Measurements from ENCODE around the gene EHMT1.
"Not testable (repeated sequence)": the region's sequence is repeated elsewhere in the genome, so short reads cannot be mapped to it uniquely, and the experiment has no call there.

DNA sequence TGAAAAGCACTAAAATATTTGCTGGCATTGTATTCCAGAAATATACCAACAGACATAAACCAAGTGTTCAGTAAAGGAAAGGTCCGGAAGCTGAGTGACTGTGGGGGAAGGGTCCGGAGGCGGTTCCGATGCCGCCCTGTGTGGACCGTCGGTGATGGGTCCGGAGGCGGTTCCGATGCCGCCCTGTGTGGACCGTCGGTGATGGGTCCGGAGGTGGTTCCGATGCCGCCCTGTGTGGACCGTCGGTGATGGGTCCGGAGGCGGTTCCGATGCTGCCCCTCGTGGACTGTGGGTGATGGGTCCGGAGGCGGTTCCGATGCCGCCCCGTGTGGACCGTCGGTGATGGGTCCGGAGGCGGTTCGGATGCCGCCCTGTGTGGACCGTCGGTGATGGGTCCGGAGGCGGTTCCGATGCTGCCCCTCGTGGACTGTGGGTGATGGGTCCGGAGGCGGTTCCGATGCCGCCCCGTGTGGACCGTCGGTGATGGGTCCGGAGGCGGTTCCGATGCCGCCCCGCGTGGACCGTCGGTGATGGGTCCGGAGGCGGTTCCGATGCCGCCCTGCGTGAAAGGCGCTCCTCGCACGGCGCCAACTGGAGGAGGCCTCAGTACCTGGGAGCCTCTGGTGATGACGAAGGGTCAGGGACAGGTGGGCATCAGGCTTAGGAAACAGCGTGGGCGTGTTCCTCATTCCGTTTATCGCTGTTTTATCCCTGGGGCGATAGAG lies 191.1 kb downstream of the EHMT1 start:
- TF ChIP-seq, protein P1, sequence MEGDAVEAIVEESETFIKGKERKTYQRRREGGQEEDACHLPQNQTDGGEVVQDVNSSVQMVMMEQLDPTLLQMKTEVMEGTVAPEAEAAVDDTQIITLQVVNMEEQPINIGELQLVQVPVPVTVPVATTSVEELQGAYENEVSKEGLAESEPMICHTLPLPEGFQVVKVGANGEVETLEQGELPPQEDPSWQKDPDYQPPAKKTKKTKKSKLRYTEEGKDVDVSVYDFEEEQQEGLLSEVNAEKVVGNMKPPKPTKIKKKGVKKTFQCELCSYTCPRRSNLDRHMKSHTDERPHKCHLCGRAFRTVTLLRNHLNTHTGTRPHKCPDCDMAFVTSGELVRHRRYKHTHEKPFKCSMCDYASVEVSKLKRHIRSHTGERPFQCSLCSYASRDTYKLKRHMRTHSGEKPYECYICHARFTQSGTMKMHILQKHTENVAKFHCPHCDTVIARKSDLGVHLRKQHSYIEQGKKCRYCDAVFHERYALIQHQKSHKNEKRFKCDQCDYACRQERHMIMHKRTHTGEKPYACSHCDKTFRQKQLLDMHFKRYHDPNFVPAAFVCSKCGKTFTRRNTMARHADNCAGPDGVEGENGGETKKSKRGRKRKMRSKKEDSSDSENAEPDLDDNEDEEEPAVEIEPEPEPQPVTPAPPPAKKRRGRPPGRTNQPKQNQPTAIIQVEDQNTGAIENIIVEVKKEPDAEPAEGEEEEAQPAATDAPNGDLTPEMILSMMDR (IDR thresholded peaks at IDR 0.05; ENCODE audit: insufficient read depth, low read length), result not testable (repeated sequence)
- TF ChIP-seq POLR2AphosphoS5, GABPA (IDR thresholded peaks at IDR 0.05; ENCODE audit: low read depth): not testable (repeated sequence)
- TF ChIP-seq, protein P2, sequence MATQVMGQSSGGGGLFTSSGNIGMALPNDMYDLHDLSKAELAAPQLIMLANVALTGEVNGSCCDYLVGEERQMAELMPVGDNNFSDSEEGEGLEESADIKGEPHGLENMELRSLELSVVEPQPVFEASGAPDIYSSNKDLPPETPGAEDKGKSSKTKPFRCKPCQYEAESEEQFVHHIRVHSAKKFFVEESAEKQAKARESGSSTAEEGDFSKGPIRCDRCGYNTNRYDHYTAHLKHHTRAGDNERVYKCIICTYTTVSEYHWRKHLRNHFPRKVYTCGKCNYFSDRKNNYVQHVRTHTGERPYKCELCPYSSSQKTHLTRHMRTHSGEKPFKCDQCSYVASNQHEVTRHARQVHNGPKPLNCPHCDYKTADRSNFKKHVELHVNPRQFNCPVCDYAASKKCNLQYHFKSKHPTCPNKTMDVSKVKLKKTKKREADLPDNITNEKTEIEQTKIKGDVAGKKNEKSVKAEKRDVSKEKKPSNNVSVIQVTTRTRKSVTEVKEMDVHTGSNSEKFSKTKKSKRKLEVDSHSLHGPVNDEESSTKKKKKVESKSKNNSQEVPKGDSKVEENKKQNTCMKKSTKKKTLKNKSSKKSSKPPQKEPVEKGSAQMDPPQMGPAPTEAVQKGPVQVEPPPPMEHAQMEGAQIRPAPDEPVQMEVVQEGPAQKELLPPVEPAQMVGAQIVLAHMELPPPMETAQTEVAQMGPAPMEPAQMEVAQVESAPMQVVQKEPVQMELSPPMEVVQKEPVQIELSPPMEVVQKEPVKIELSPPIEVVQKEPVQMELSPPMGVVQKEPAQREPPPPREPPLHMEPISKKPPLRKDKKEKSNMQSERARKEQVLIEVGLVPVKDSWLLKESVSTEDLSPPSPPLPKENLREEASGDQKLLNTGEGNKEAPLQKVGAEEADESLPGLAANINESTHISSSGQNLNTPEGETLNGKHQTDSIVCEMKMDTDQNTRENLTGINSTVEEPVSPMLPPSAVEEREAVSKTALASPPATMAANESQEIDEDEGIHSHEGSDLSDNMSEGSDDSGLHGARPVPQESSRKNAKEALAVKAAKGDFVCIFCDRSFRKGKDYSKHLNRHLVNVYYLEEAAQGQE (IDR thresholded peaks at IDR 0.05; ENCODE audit: insufficient replicate concordance, low read depth), result not testable (repeated sequence)
